Left hindlimb (tissue), 1 donor: ENCODE measurements around the gene C9orf50.
"Not testable (repeated sequence)": the region's sequence is repeated elsewhere in the genome, so short reads cannot be mapped to it uniquely, and the experiment has no call there.

ENCODE experiments used
- DNase-seq: peaks from one replicate; pipeline ENCODE4 v3.0.0-alpha.2; 2018

C9orf50 gene

DNA sequence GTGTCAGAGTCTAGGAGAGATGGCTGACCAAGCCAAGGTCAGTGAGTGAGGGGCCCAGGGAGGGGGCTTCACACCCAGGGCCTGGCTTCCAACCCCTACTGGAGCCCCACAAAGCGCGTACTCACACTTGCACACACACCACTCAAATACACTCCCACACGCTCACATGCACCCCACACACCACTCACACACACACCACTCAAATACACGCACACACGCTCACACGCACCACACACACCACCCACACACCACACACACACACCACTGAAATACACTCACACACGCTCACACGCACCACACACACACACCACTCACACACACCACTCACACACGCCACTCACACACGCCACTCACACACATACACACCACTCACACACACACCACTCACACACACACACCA lies 26.7 kb upstream of the C9orf50 start:
- DNase-seq = no peak

DNA sequence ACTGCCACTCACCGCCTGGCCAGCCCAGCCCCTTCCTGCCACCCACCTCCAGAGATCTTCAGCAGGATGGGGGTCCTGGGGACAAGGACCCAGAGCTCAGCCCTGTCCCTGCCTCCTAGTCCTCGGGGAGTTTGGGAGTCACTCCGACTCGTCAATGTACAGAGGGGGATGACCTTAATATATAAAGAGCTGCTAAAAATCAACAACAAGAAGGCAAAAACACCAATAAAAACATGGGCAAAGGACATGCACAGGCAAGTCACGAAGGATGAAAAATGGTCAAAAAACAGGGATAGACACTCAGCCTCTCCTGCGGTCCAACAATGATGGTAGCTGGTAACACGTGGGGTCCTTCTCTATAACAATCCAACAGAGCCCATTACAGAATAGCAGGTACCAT lies 25.8 kb upstream of the C9orf50 start:
- no peak for DNase-seq

DNA sequence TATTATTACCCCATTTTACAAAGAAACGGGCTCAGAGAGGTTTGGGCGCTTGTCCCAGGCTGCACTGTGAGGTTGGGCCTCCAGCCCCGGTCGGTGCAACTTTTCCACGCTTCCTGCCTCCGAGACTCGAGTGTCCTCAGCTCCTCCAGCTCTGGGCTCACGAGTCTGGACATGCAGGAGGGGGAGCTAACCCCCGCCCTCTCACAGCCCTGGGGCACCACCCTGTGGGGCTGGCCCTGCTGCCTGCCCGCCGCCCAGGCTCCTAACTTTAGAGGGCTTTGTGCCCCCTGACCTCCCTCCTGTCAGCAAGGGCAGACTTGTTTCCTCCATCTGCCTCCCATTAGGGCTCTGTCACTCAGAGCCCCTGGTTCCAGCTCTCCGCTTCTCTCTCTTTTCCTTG lies 25.4 kb upstream of the C9orf50 start:
- DNase-seq = no peak

DNA sequence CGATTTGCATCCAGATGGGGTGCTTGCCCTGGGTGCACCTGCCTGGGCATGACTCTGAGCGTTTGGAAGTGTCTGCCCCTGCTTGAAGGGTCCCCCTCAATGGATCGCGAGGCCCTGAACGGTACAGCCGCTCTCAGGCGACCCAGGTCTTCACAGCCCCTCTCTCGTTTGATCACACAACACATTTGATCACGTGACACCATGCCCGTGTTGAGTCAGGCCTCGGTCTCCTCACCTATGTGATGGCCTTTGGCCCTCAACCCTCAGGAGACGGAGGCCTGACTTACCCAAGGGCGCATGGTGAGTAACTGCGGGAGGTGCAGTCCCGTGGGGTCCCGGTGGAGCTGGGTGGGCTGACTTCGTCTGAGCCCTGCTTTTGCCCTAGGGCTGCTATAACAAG lies 24.0 kb upstream of the C9orf50 start:
- DNase-seq = no peak

DNA sequence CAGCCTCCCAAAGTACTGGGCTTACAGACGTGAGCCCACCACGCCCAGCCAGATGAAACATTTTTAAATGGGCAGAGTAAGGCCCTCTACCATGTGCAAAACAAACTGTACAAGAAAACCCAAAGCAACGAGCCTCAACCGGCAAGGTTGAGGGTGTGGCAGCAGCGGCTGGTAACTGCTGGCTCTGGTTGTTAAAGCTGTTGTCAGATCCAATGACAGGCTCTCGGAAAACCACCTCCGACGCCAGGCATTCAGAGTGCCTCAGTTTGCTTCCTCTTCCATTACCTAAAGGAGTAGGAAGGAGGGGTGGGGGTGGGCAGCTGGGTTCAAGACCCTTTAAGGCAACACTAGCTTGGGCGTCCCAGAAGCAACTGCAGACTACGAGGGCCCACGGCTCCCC lies 23.5 kb upstream of the C9orf50 start:
- peak; percentile 32 for DNase-seq

DNA sequence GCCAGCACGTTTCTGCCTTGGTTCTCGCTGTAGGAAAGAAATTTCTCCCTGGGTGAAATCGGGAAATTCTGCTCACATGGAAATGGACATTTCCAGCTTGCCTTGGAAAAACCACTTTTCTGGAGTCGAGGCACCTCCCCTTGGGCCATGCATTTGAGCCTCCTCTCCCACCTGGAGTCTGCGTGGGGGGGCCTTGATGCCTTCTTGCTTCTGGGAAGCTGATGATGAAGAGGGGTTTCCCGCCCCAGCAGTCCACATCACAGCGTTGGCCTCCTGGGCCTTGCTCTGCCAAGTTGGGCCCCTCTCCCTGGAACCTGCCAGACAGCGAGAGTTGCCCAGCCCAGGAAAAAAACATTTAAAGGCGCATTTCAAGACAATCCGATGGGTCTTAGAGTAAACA lies 22.8 kb upstream of the C9orf50 start:
- DNase-seq = no peak

DNA sequence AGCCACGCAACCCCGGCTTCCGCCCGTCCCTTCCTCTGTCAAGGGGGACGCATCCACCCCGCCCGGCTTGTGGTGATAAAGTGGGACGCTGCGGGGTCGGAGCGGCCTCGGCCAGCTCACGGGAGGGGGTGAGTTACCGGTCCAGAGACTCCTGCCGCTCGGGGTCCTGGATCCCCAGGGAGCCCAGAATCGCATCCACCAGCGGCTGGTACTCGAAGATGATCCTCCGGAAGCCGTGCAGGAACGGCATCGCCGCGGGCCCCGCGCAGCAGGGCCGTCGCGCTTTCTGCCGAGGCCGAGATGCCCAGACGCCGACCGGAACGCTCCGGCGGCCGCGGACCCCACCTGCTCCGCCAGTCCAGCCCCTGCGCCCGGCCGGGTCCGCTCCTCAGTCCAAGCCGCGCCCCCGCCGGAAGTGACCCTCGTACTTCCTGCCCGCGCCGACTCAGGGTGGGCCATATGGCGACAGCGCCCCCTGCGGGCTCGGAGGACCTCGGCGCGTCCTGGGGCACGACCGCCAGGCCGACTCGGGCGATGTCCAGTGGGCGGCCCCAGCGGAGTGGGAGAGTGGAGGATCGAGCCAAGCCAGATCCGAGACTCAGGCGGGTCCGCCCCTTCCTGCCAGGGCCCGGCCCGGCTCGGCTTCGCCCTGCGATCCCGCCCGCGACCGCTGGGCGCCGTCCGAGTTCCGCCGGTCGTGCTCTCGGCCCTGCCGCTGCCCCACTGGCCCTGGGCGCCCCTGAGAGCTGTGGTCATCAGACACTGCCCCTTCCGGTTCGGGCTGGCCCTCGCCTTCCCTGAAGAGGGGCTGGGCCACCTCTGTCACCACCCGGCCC lies 21.1 kb upstream of the C9orf50 start, which contains the start of gene ASB6:
Gene ASB6 (minus strand): TSS at position 402 of the 836 bp plus-strand sequence. CDS start 152 bp downstream, at position 250.
- DNase-seq = peak; percentile 99

DNA sequence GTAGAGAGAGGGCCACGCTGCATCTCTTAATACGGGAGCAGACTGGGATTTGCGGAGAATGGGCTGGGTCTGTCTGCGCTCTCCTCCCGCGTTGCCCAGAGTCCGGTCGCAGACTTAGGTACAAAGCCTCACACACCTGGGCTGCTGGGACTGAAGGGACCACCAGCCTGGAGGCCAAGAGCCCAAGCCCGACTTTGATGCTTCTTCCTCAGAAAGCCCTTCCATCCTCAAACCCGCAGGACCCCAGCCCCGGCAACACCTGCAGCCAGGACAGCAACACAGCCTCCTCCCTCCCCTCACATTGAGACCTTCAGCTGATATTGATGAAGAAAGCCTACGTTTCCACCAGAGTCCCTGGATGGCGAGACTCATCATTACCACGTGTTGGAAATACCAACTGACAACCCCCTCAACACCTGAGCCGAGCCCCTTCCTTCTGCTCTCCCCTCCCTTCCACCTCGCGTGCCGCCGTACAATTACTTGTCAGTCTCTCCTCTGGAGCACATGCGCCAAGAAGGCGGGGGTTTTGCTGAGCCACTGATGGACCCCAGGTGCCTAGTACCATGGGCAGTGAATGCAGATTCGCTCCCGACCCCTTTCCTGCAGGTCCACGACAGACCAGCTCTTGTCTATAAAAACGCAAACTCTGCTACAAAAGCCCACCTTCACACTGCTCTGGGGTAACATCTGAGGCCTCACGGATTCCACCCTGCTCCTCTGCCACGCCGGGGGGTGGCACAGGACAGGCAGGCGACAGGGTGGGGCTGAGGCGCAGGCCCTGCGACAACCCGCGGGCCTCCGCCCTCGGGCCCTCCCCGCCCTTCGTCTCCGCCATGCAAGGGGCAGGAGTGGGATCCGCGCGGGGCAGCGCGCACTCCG lies 20.2 kb upstream of the C9orf50 start:
- no peak for DNase-seq

DNA sequence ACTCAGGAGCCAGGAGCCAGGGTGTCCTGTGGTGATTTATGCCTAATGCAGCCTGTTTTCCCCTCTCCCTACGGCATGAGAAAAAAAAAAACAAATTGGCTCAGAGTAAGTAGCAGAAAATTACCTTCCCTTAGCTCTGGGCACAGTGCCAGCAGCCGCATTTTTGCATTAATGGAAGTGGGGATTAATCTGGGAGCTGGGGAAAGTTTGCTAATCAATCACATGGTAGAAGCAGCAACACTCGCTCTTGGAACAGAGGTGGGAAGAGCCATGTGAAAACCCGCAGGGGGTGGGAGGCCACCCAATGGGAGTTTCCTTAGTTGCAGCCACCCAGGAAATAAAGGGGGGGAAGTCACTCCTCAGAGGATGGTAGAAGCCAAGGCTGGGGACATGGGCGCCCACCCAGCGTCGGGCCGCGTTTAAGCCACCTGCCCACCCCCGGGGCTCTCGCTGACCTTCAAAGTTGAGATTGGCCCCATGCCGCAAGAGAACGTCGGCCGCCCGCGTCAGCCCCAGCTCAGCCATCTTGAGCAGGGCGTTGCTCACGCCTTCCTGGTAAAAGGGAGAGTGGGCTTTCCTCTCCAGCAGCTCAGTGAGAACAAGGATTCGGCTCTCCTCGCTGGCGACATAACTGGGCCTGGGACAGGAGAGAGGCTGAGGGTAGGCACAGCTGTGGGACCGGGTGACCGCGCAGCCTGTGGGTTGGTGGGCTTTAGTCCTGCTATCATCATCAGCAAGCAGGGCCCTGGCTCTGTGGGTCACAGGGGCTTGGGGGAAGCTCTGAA lies 19.4 kb upstream of the C9orf50 start:
- DNase-seq = no peak

DNA sequence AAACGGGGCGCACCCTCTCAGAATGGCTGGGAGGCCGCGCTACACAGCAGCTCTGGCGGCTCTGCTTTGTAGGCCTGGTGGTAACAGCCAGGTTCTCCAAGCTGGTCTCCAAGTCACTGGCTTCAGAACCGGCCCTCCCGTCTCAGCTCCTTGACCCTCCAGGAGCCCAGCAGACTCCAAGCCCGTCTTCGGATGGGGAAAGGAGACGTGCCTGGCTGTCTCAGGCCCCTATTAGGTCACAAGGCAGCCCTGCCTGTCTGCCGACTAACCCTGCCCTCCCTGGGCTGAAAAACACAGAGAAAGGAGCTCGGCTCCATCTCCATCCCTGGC lies 18.8 kb upstream of the C9orf50 start:
- peak; percentile 24 for DNase-seq

DNA sequence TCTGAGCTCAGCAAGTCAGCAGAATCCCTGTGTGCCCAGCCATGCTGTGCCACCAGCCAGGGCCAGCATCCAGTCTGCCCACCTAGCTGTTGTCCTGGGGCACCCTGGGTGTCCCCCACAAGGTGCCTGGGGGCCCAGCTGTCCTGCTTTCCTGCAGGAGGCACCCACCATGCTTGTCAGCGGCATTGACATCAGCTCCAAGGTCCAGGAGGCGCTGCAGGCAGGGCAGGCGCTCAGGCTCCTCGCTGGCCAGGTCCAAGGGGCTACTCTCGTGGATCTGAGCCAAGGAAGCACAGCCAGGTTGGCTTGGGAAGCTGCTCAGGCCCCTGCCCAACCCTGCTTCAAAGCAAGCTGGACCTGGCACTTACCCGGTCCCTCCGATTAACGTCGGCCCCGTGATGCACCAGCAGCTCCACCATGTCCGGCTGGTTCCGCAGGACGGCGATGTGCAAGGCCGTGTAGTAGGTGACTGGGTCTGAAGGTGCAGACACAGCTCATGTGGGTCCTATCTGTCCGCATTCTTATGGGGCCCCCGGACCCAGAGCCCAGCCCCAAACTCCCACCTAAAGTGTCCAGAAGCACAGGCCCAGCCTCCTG lies 18.2 kb upstream of the C9orf50 start:
- peak; percentile 33 for DNase-seq

DNA sequence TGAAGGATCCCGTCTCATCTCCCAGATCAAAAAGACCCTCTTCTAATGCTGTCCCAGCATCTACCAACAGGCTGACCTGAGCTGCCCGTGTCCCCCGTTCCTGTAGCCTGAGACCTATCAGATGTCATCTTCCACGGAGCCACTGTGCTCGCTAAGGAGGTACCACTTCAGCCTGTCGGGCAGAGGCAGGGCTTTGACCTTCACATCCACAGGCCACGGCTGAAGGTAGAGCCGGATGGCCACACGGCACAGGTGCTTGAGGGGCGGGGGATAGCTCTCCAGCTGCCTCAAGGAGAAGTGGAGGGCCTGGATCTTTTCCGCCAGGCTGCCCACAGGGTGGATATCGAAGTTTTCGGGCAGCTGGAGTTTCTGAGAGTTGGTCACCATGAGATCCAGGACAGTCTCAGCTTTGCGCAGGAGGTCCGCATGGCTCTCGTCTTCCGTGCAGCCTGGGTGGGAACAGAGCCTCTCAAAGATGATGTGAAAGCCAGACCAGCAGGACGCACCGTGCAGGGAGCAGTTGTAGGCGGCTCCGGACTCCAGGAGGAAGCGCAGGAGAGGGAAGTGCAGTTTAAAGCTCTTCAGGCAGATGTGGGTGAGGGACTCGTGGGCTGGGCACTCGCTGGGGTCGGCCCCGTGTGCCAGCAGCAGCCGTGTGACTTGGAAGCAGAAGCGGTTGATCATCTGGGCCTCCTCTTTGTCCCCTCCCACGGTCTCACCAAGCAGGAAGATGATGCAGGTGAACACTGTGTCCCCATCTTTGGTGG lies 17.0 kb upstream of the C9orf50 start:
- no peak for DNase-seq

DNA sequence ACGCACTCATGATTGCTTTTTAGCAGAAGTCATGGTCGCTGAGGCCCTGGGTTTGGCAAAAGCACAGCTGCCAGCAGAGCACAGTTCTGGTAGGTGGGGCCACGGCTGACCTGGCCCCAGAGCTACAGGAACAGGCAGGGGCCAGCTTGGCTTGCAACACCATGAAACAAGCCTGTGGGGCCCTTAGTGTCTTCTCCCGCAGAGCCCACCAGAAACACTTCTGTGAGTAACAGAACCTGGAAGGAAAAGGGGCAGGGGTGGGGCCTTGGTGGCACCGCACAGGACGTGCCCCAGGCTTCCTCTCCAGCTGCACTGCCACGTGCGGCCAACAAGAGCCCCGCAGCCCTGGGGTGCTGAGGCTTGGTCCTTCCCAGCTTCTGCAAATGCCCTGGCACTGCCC lies 16.2 kb upstream of the C9orf50 start:
- DNase-seq = peak; percentile 25

DNA sequence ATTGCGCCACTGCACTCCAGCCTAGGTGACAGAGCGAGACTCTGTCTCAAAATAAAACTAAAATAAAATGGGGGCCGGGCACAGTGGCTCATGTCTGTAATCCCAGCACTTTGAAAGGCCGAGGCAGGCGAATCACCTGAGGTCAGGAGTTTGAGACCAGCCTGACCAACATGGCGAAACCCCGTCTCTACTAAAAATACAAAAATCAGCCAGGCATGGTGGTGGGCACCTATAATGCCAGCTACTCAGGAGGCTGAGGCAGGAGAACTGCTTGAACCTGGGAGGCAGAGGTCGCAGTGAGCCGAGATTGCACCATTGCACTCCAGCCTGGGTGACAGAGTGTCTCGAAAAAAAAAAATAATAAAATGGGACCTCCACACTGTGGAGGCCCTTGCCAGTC lies 15.4 kb upstream of the C9orf50 start:
- not testable (repeated sequence) for DNase-seq

DNA sequence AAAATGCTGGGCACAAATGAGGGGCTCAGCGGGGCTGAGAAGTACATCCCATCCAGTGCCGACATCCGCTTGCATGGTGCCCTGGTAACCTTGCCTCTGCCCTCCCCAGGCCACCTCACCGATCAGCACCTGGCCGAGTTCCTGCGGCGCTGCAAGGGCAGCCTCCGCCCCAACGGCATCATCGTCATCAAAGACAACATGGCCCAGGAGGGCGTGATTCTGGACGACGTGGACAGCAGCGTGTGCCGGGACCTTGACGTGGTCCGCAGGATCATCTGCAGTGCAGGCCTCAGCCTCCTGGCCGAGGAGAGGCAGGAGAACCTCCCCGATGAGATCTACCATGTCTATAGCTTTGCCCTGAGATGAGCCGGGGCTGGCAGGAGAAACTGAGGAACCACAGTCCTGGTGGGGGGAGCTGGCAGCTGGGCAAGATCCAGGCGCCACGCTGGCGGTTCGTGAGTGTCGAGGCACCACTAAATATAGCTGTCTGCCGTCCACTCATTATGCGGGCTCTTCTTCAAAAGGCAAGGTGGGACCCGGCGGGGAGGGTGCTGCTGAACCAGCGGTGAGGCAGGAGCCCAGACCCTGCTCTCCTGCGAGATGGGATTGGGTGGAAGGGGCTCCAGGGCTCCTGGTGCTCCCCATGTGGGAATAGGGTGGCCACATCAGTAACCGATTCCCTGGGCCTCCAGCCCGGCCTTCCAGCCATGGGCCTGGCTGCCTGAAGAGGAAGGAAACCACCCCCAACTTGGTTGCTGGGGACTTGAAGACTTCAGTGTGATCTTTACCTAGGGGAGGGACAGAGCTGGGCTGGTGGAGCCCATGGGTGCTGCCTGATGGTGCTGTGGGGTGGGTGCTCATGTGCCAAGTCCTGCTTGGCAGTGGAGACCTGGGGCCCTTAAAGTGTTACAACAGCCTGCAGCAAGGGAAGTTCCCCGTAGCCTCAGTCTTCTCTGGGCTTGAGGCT lies 14.5 kb upstream of the C9orf50 start:
- DNase-seq = peak; percentile 28

DNA sequence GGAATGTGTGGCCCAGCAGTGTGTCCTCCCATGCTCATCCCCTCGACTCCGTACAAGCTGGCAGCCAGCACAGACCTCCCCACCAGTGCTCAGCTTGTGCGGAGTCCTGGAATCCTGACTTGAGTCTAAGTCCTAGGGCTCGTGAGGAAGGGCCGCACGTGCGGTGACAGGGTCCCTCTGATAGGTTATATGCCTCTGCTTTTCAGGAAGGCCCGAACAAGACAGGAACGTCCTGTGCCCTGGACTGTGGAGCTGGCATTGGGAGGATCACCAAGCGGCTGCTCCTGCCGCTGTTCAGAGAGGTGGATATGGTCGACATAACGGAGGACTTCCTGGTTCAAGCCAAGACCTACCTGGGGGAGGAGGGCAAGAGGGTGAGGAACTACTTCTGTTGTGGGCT lies 12.9 kb upstream of the C9orf50 start:
- DNase-seq = no peak

DNA sequence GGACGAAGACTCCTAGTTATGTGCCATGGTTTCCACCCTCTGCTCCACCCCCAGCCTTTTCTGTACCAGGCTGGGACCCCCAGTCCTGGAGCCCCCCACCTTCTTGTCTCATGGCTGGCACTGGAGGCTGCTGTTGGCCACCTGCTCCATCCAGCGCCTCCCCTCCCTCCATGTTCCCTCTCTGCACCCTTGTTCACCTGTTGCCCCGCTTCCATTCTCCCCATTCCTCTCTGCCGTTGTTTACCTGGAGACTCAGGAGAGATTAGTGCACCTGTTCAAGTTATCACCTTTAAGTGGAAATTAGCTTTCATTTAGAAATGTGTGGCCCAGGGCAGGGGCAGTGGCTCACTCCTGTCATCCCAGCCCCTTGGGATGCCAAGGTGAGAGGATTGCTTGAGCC lies 12.3 kb upstream of the C9orf50 start:
- DNase-seq = no peak

DNA sequence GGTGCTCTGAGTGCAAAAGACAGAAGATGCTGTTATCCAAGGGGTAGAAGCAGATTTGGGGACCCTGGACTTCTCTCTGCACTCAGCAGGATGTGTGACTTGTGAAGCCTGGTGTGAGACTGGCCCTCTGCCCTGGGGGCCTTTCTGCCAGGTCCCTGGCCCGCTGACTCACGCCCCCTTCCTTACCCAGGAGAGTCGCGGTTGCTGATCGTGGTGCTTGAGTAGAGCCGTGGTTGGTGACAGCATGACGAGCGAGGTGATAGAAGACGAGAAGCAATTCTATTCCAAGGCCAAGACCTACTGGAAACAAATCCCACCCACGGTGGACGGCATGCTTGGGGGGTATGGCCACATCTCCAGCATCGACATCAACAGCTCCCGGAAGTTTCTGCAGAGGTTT lies 11.6 kb upstream of the C9orf50 start:
- DNase-seq = no peak

DNA sequence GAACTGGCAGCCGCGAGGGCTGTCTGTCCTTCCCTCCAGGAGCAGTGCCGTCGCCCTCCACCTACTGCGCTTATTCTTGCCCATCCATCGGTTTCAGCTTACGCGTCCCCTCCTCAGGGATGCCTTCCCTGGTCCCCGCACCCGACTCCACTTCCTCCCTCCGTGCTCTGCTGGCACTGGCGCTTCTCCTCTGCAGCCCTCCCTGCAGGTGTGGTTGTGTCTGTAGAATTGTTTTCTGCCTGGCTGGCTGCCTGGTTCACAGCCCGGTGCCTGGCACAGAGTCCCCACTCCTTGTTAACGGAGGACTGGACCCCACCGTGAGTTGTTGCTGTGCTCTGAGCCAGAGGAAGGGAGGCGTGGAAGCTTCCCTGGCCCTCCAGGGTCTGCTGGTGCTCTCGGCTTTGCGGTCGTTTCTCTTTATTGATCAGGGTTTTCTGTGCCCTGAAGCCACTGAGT lies 10.8 kb upstream of the C9orf50 start:
- peak; percentile 18 for DNase-seq

DNA sequence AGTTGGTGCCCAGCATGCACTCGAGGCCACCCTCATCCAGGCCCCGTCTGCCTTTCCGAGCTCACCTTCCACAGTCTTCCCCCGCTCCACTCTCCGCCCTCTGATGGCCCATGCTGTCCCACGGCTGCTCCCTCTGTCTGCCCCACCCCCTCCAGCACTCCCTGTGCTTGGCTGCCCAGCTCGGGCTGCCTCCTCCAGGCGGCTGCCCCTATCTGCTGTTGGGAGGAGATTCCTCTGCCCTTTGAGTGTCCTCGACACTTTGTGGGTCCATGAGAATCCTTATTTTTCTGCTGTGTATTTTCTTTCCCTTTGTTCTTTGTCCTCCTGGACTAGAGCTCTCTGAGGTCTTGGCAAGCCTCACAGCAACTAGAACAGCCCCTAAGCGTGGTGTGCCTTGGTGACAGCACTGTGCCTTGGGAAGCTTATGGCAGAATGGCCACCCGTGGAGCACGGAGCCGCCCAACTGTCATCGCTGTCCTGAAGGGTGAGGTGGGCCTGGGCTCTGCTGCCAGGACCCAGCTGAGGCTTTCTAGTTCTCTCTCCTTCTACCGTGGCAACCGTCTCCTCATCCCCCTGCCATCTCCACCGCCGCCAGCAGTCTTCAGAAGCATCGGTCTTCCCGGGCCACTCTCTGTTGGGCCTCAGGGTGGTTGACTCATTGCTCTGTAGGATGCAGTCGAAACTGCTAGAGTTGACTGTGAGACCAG lies 10.2 kb upstream of the C9orf50 start:
- peak; percentile 21 for DNase-seq
